MCF 10A (cell line): ENCODE data around the gene PPM1N. TPM values are rescaled to one million over a fixed set of nuclear protein-coding genes. Genes with fewer than 3 reads are reported as not detected.
"Not testable (repeated sequence)": the region's sequence is repeated elsewhere in the genome, so short reads cannot be mapped to it uniquely, and the experiment has no call there.

ENCODE experiments used
- BruUV-seq: library from RNA; stranded (reverse); fragments of 400-500 nt; replicated peaks from 2 replicates; lab custom pipeline; 2021; lab: Mats Ljungman, UMichigan
- CTCF ChIA-PET: fragments of 300-600 bp; sonication (Branson Sonifier 250); formaldehyde crosslinking; extraction: SDS; loops from one replicate; lab custom pipeline; 2021; ENCODE audit warnings: antibody characterized with exemption, inconsistent platforms; lab: Yijun Ruan, JAX
- POLR2A ChIA-PET: fragments of 300-600, 350-650 bp; sonication (Branson Sonifier 250); formaldehyde crosslinking; extraction: SDS; loops from one replicate; lab custom pipeline; 2020; ENCODE audit warnings: antibody characterized with exemption, inconsistent platforms; lab: Yijun Ruan, JAX
- DNase-seq: peaks from one replicate; pipeline ENCODE4 v3.0.0-alpha.2; 2018; ENCODE audit not compliant: unreplicated experiment
- H3K27ac Mint-ChIP-seq: one replicate; pipeline ENCODE4 v1.8.0; 2022; ENCODE audit warnings: mild to moderate bottlenecking, low read depth, mixed read lengths; ENCODE audit not compliant: unreplicated experiment
- H3K27me3 Mint-ChIP-seq: one replicate; pipeline ENCODE4 v1.8.0; 2022; ENCODE audit warnings: mixed read lengths; ENCODE audit not compliant: insufficient read depth, unreplicated experiment
- H3K36me3 Mint-ChIP-seq: one replicate; pipeline ENCODE4 v1.8.0; 2022; ENCODE audit warnings: mild to moderate bottlenecking, moderate library complexity, mixed read lengths; ENCODE audit not compliant: insufficient read depth, unreplicated experiment
- H3K4me1 Mint-ChIP-seq: one replicate; pipeline ENCODE4 v1.8.0; 2022; ENCODE audit warnings: mixed read lengths; ENCODE audit not compliant: insufficient read depth, unreplicated experiment
- H3K4me3 Mint-ChIP-seq: one replicate; pipeline ENCODE4 v1.8.0; 2022; ENCODE audit warnings: mild to moderate bottlenecking, moderate library complexity, mixed read lengths; ENCODE audit not compliant: unreplicated experiment
- H3K9me3 Mint-ChIP-seq: one replicate; pipeline ENCODE4 v1.8.0; 2022; ENCODE audit warnings: mixed read lengths; ENCODE audit not compliant: unreplicated experiment
- intact Hi-C: fragments of 100-400 bp; cut with micrococcal nuclease; formaldehyde crosslinking; loops from 2 replicates; pipeline ENCODE4 v1.14.1; 2022
- total RNA-seq: library from RNA; stranded (reverse); gene quantifications from 2 replicates; pipeline ENCODE4 v1.2.3, GENCODE V29; 2022
- TF ChIP-seq, protein P1 (sequence below): fragments of 200-600 bp; IDR thresholded peaks from one replicate; pipeline ENCODE4 v1.8.0; 2022; ENCODE audit warnings: antibody characterized with exemption, mild to moderate bottlenecking; ENCODE audit not compliant: unreplicated experiment

PPM1N gene
- total RNA-seq, 1 experiment from 2014 or later, result 0.33 TPM

DNA sequence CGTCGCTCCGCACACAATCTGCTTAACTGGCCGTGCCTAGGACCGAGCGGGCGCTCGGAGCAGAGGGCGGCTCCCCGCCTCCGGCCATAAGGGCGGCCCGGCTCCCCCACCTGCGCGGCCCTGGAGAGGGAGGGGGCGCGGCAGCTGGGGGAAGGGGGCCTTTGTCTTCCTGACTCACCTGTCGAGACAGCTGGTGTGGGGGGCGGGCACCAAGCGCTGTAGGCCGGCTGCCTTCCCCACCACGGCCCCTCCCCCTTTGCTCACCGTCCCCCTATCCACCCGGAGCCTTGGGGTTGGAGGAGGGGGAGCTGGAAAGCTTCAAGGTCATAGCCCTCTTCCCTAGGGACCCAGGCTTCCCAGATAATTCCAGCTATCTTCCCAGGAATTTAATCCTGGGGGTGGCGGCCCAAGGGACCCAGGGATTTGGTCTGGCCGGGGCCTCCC, 10.2 kb downstream of the PPM1N start:
- TF ChIP-seq, protein P1, sequence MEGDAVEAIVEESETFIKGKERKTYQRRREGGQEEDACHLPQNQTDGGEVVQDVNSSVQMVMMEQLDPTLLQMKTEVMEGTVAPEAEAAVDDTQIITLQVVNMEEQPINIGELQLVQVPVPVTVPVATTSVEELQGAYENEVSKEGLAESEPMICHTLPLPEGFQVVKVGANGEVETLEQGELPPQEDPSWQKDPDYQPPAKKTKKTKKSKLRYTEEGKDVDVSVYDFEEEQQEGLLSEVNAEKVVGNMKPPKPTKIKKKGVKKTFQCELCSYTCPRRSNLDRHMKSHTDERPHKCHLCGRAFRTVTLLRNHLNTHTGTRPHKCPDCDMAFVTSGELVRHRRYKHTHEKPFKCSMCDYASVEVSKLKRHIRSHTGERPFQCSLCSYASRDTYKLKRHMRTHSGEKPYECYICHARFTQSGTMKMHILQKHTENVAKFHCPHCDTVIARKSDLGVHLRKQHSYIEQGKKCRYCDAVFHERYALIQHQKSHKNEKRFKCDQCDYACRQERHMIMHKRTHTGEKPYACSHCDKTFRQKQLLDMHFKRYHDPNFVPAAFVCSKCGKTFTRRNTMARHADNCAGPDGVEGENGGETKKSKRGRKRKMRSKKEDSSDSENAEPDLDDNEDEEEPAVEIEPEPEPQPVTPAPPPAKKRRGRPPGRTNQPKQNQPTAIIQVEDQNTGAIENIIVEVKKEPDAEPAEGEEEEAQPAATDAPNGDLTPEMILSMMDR, result no peak
- Mint-ChIP-seq H3K27ac (peak overlapping the region; percentile 91), H3K27me3 (no peaks in the 10 kb centered on the region), H3K4me1 (peaks cover 26% of the 10 kb centered on the region), H3K4me3 (peak overlapping the region; percentile 99), H3K9me3 (no peaks in the 10 kb centered on the region), H3K36me3 (peaks cover 10% of the 10 kb centered on the region)
- CTCF ChIA-PET, result interaction anchor here (0.6 to 1.2 kb wide), 5 partner anchors 9 to 39 kb away, joined by 3 to 6 read pairs (median 3); no protein-coding TSS in a partner anchor
- no TSS peak for BruUV-seq
- intact Hi-C loops, result loop anchor here (5.0 kb wide), 2 partner anchors 59 to 134 kb away; no protein-coding TSS in a partner anchor
- POLR2A ChIA-PET, result interaction anchor here (0.6 to 2.0 kb wide), 8 partner anchors 12 to 134 kb away, joined by 3 to 17 read pairs (median 4); partner anchors contain the start of genes EML2 and ERCC1
- DNase-seq, result peak; percentile 19

DNA sequence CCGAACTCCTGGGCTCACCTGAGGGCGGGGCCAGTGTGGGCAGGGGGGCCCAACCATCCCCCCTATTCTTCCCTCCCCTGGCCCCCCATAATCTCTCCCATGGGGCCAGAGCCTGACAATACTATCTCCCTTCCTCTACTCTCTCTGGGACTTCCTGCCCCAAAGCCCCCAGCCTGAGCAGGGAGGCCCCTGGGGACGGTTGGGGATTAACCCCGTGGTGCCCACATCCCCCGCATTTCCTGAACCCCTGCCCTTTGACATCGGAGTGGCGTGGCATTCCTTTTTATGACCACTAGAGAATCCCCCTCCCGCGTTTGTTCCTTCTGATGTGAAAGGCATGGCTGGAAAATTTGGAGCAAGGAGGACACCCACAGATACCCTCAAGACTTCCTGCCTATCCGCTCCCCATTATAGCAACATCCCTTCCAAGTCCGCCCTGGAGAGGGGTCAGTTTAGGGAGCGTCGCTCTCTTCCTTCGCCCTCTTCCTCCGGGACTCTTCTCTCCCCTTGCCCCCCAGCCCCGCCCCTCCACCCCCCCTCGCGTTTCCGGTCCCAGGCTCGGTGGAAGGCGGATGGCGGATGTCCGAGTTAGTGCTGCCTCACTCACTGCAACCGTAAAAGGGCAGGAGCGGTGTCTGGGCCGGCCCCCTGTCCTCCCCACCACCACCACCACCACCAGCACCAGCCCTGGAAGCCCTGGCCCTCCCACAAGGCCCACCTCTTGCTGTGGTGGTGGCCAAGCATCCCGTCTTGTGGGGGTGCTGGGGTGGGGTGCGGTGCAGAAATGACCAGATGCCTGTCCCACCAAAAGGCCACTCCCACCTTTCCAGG, 10.8 kb downstream of the PPM1N start:
- H3K9me3 Mint-ChIP-seq, result no peaks in the 10 kb centered on the region
- peak overlapping the region; percentile 91 for H3K27ac Mint-ChIP-seq
- H3K4me3 Mint-ChIP-seq, result peak overlapping the region; percentile 99
- ChIA-PET POLR2A (interaction anchor here (0.6 to 2.0 kb wide), 10 partner anchors 12 to 354 kb away, joined by 3 to 17 read pairs (median 4); partner anchors contain the start of genes EML2, ERCC1 and SYMPK), CTCF (interaction anchor here (1.1 to 1.2 kb wide), 3 partner anchors 23 to 38 kb away, joined by 3 to 6 read pairs (median 4); no protein-coding TSS in a partner anchor)
- TF ChIP-seq, protein P1, result no peak
- H3K27me3 Mint-ChIP-seq, result no peaks in the 10 kb centered on the region
- peaks cover 12% of the 10 kb centered on the region for H3K36me3 Mint-ChIP-seq
- no TSS peak for BruUV-seq
- peak; percentile 62 for DNase-seq
- intact Hi-C loops, result loop anchor here (5.0 kb wide), 2 partner anchors 58 to 133 kb away; no protein-coding TSS in a partner anchor
- H3K4me1 Mint-ChIP-seq, result peaks cover 32% of the 10 kb centered on the region

DNA sequence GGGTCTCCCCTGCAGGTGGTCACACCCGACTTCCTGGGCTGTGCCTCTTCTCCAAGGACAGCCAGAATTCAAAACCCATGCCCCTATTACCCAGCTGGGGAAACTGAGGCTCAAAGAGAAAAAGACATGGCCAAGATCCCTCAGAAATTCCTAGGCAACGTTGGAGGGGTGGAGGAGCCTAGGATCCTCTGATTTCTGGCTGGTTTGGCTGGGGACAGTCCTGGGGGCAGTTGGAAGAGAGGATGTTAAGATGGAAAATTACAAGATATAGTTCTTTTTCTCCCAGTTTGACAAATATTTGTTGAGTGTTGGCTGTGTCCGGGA, 11.4 kb downstream of the PPM1N start:
- intact Hi-C loops, result loop anchor here (5.0 kb wide), 2 partner anchors 58 to 133 kb away; no protein-coding TSS in a partner anchor
- peaks cover 34% of the 10 kb centered on the region for H3K4me1 Mint-ChIP-seq
- peak overlapping the region; percentile 99 for H3K4me3 Mint-ChIP-seq
- peaks cover 12% of the 10 kb centered on the region for H3K36me3 Mint-ChIP-seq
- TF ChIP-seq, protein P1, result no peak
- POLR2A ChIA-PET, result interaction anchor here (0.6 to 1.5 kb wide), 5 partner anchors 24 to 353 kb away, joined by 3 to 4 read pairs (median 3); partner anchors contain the start of gene SYMPK
- CTCF ChIA-PET, result no interaction called here
- H3K27ac Mint-ChIP-seq, result peak overlapping the region; percentile 91
- no peaks in the 10 kb centered on the region for H3K27me3 Mint-ChIP-seq
- no TSS peak for BruUV-seq
- no peaks in the 10 kb centered on the region for H3K9me3 Mint-ChIP-seq
- DNase-seq, result no peak

DNA sequence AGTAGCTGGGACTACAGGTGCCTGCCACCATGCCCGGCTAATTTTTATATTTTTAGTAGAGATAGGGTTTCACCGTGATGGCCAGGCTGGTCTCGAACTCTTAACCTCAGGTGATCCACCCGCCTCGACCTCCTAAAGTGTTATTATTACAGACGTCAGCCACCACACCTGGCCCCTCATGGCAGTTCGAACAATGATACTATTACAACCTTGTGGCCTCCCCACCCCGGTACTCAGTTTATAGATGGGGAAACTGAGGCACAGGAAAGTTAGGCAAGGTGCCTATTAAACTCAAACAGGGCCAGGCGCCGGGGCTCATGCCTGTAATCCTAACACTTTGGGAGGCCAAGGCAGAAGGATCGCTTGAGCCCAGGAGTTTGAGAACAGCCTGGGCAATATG, 12.1 kb downstream of the PPM1N start:
- not testable (repeated sequence) for H3K27ac Mint-ChIP-seq
- POLR2A ChIA-PET, result interaction anchor here (0.8 to 1.5 kb wide), 4 partner anchors 25 to 352 kb away, joined by 3 to 4 read pairs (median 4); partner anchors contain the start of gene SYMPK

More for the DNA sequence above, 12.1 kb downstream of the PPM1N start:
- peaks cover 30% of the 10 kb centered on the region for H3K4me1 Mint-ChIP-seq
- H3K27me3 Mint-ChIP-seq, DNase-seq, BruUV-seq, intact Hi-C loops, H3K4me3 Mint-ChIP-seq, H3K9me3 Mint-ChIP-seq: not testable (repeated sequence)
- H3K36me3 Mint-ChIP-seq, result peaks cover 19% of the 10 kb centered on the region
- CTCF ChIA-PET, result interaction anchor here (0.6 to 0.7 kb wide), 3 partner anchors 71 to 152 kb away, joined by 3 to 4 read pairs (median 4); no protein-coding TSS in a partner anchor
